Keratinocyte (primary cell): ENCODE results near the gene SHROOM3.

Source experiments
- CTCF ChIP-seq, 3 experiments: IDR thresholded peaks in 1 of 3; conservative IDR thresholded peaks in 1 of 3; optimal IDR thresholded peaks in 1 of 3; 2 replicates in 2 of 3; 3 replicates in 1 of 3; pipeline versions ENCODE3 to v1.5.1; 2011; ENCODE audit warnings: low read length in 3 of 3, mild to moderate bottlenecking in 3 of 3, moderate library complexity in 2 of 3, control low read depth in 1 of 3, inconsistent platforms in 1 of 3; ENCODE audit not compliant: insufficient read depth in 2 of 3; ENCODE audit errors: extremely low read depth in 1 of 3
- EZH2 ChIP-seq: IDR thresholded peaks from one replicate; pipeline ENCODE4 v1.6.1; 2012; ENCODE audit warnings: inconsistent platforms, mild to moderate bottlenecking, low read length, moderate library complexity

GRCh38 chr4:76494243-76494642, 59.2 kb downstream of the SHROOM3 start:
- TF ChIP-seq CTCF (optimal IDR thresholded peaks at IDR 0.05 in 1 of 3, IDR thresholded peaks at IDR 0.05 in 1 of 3, conservative IDR thresholded peaks at IDR 0.05 in 1 of 3; ENCODE audit: extremely low read depth in 1 of 3, insufficient read depth in 2 of 3, low read length in 3 of 3) (no peak), EZH2 (no peak)
